GM23338 (cell line): ENCODE data around the gene NSD1. TPM values are rescaled to one million over a fixed set of nuclear protein-coding genes. Genes with fewer than 3 reads are reported as not detected.
A peak's percentile ranks its signal among the peaks of the same experiment; 100 is the strongest.

ENCODE experiments used
- ATAC-seq: fragments of 200-7000 bp; cut with Tn5 transposase; 3 replicates; pipeline ENCODE4 v1.9.1; 2020
- DNase-seq: peaks from one replicate; pipeline ENCODE4 v3.0.0-alpha.2; 2015; ENCODE audit warnings: low spot score
- H2AFZ ChIP-seq: fragments of 200-600 bp; sonication (generic); 2 replicates; pipeline ENCODE4 v1.8.0; 2016; ENCODE audit warnings: antibody characterized with exemption, mild to moderate bottlenecking, moderate library complexity
- H3F3A ChIP-seq: fragments of 200-600 bp; sonication (generic); replicated peaks from 2 replicates; pipeline ENCODE4 v1.8.0; 2017; ENCODE audit warnings: antibody characterized with exemption, mixed run types, low read depth
- H3K27ac ChIP-seq: fragments of 200-600 bp; sonication (generic); 2 replicates; pipeline ENCODE4 v1.6.1; 2016; ENCODE audit warnings: low read depth
- H3K27me3 ChIP-seq: fragments of 200-600 bp; sonication (generic); 2 replicates; pipeline ENCODE4 v1.8.0; 2016; ENCODE audit warnings: mild to moderate bottlenecking, mixed run types, moderate library complexity; ENCODE audit not compliant: insufficient read depth
- H3K36me3 ChIP-seq: fragments of 200-600 bp; sonication (generic); 2 replicates; pipeline ENCODE4 v1.8.0; 2016; ENCODE audit warnings: mild to moderate bottlenecking; ENCODE audit not compliant: insufficient read depth
- H3K4me1 ChIP-seq: fragments of 200-600 bp; sonication (generic); 2 replicates; pipeline ENCODE4 v1.8.0; 2016; ENCODE audit warnings: mild to moderate bottlenecking, moderate library complexity; ENCODE audit not compliant: insufficient read depth
- H3K4me2 ChIP-seq: fragments of 200-600 bp; sonication (generic); 2 replicates; pipeline ENCODE4 v1.7.1; 2017; ENCODE audit warnings: mixed run types
- H3K4me3 ChIP-seq: fragments of 200-600 bp; sonication (generic); 2 replicates; pipeline ENCODE4 v1.6.1; 2016; ENCODE audit warnings: mixed run types
- H3K79me2 ChIP-seq: fragments of 200-600 bp; sonication (generic); replicated peaks from 2 replicates; pipeline ENCODE4 v1.8.0; 2017; ENCODE audit warnings: mild to moderate bottlenecking; ENCODE audit not compliant: insufficient read depth
- H3K9me2 ChIP-seq: fragments of 200-600 bp; sonication (generic); 2 replicates; pipeline ENCODE4 v1.8.0; 2017; ENCODE audit not compliant: insufficient read depth
- H4K20me1 ChIP-seq: fragments of 200-600 bp; sonication (generic); replicated peaks from 2 replicates; pipeline ENCODE4 v1.8.0; 2017; ENCODE audit warnings: mild to moderate bottlenecking; ENCODE audit not compliant: insufficient read depth
- H3K27ac Mint-ChIP-seq: 2 replicates; pipeline ENCODE4 v1.8.0; 2020; ENCODE audit warnings: inconsistent platforms, mild to moderate bottlenecking, moderate library complexity, mixed read lengths
- H3K27me3 Mint-ChIP-seq: 3 replicates; pipeline ENCODE4 v1.8.0; 2022; ENCODE audit warnings: low read depth, mild to moderate bottlenecking, moderate library complexity, mixed read lengths, inconsistent platforms; ENCODE audit not compliant: insufficient read depth, poor library complexity
- H3K36me3 Mint-ChIP-seq: 3 replicates; pipeline ENCODE4 v1.8.0; 2021; ENCODE audit warnings: low read depth, mild to moderate bottlenecking, inconsistent platforms, moderate library complexity, mixed read lengths
- H3K4me1 Mint-ChIP-seq: 3 replicates; pipeline ENCODE4 v1.8.0; 2020; ENCODE audit warnings: mild to moderate bottlenecking, inconsistent platforms, mixed read lengths
- H3K4me3 Mint-ChIP-seq: 3 replicates; pipeline ENCODE4 v1.8.0; 2021; ENCODE audit warnings: moderate library complexity, mild to moderate bottlenecking, inconsistent platforms, mixed read lengths
- H3K9me3 Mint-ChIP-seq: 3 replicates; pipeline ENCODE4 v1.8.0; 2020; ENCODE audit warnings: moderate library complexity, mild to moderate bottlenecking, inconsistent platforms, mixed read lengths
- CREB1 ChIP-seq: fragments of 250-450 bp; sonication (Bioruptor Pico); IDR thresholded peaks from 2 replicates; pipeline ENCODE4 v1.5.0; 2020; ENCODE audit warnings: low read depth, mild to moderate bottlenecking, moderate library complexity
- CTCF ChIP-seq, 2 experiments: fragments of 200-600 bp in 1 of 2; sonication (generic) in 1 of 2; conservative IDR thresholded peaks; 2 replicates each; pipeline versions ENCODE4 v1.5.1 to v1.6.1; 2016 to 2017; ENCODE audit warnings: antibody characterized with exemption in 2 of 2, low read depth in 2 of 2, mild to moderate bottlenecking in 2 of 2, moderate library complexity in 1 of 2
- ETS1 ChIP-seq: IDR thresholded peaks from 2 replicates; pipeline ENCODE4 v1.6.1; 2016; ENCODE audit warnings: antibody characterized with exemption
- EZH2 ChIP-seq: fragments of 200-600 bp; sonication (generic); IDR thresholded peaks from one replicate; pipeline ENCODE4 v1.8.0; 2017; ENCODE audit warnings: antibody characterized with exemption, mild to moderate bottlenecking, low read depth; ENCODE audit not compliant: unreplicated experiment
- EZH2phosphoT487 ChIP-seq: fragments of 200-600 bp; sonication (generic); IDR thresholded peaks from one replicate; pipeline ENCODE4 v1.8.1; 2018; ENCODE audit warnings: antibody characterized with exemption; ENCODE audit not compliant: unreplicated experiment
- JUNB ChIP-seq: IDR thresholded peaks from one replicate; pipeline ENCODE4 v1.6.1; 2016; ENCODE audit warnings: antibody characterized with exemption; ENCODE audit not compliant: unreplicated experiment
- NANOG ChIP-seq: IDR thresholded peaks from 2 replicates; pipeline ENCODE4 v1.6.1; 2016; ENCODE audit warnings: antibody characterized with exemption, borderline replicate concordance
- POLR2AphosphoS5 ChIP-seq: IDR thresholded peaks from 2 replicates; pipeline ENCODE4 v1.6.1; 2016; ENCODE audit warnings: antibody characterized with exemption, low read depth
- REST ChIP-seq: IDR thresholded peaks from one replicate; pipeline ENCODE4 v1.6.1; 2018; ENCODE audit warnings: antibody characterized with exemption; ENCODE audit not compliant: unreplicated experiment
- STAT1 ChIP-seq: IDR thresholded peaks from one replicate; pipeline ENCODE4 v1.6.1; 2016; ENCODE audit warnings: antibody characterized with exemption; ENCODE audit not compliant: unreplicated experiment
- ZNF114 ChIP-seq: fragments of 250-450 bp; sonication (Bioruptor Pico); IDR thresholded peaks from 2 replicates; pipeline ENCODE4 v1.5.0; 2020; ENCODE audit warnings: mild to moderate bottlenecking, moderate library complexity
- ZNF331 ChIP-seq: fragments of 250-450 bp; sonication (Bioruptor Pico); IDR thresholded peaks from 2 replicates; pipeline ENCODE4 v1.5.0; 2020; ENCODE audit warnings: low read depth, mild to moderate bottlenecking, moderate library complexity
- ZNF462 ChIP-seq: fragments of 250-450 bp; sonication (Bioruptor Pico); IDR thresholded peaks from 2 replicates; pipeline ENCODE4 v1.5.0; 2020; ENCODE audit warnings: mild to moderate bottlenecking, moderate library complexity
- polyA plus RNA-seq: library from polyadenylated mRNA; unstranded; fragments of >200 nt; fragmentation: Nextera tagmentation; extraction: Ambion mirVana; gene quantifications from 2 replicates; pipeline ENCODE4 v1.2.1, GENCODE V29; 2016
- total RNA-seq: library from RNA; depleted of rRNA; stranded (reverse); fragments of >200 nt; shearing (Covaris generic); gene quantifications from 2 replicates; pipeline ENCODE4 v1.2.3, GENCODE V29; 2014

NSD1 gene
- total and polyA plus RNA-seq, 2 experiments from 2014 or later = 96.4 to 106 TPM

GRCh38 chr5:177269232-177269895 lies 135.8 kb downstream of the NSD1 start:
- H3K36me3 ChIP-seq = peaks cover 65% of the 10 kb centered on the region
- DNase-seq (no peak), ATAC-seq (no peak)
- H4K20me1 ChIP-seq = peaks cover 31% of the 10 kb centered on the region
- peaks cover 13% of the 10 kb centered on the region; the same call in 1 of the 2 replicates for H3K79me2 ChIP-seq
- peaks cover 12% of the 10 kb centered on the region for H3K27me3 Mint-ChIP-seq
- H3K4me3 ChIP-seq = no peak overlapping the region
- H3K27ac Mint-ChIP-seq = peak overlapping the region; percentile 18
- H3K4me1 Mint-ChIP-seq = no peaks in the 10 kb centered on the region
- no peaks in the 10 kb centered on the region; the same call in 1 of the 2 replicates for H3F3A ChIP-seq
- no peak overlapping the region for H2AFZ ChIP-seq
- H3K36me3 Mint-ChIP-seq = peaks cover 90% of the 10 kb centered on the region
- H3K9me2 ChIP-seq = no peaks in the 10 kb centered on the region
- no peak overlapping the region for H3K4me3 Mint-ChIP-seq
- TF ChIP-seq STAT1 (no peak), REST (no peak), EZH2 (no peak), NANOG (no peak), ZNF462 (CRISPR knock-in tag) (no peak), JUNB (no peak), ZNF114 (CRISPR knock-in tag) (no peak), CTCF (conservative IDR thresholded peaks at IDR 0.05; ENCODE audit: low read depth in 2 of 2) (no peak), ZNF331 (CRISPR knock-in tag) (no peak), EZH2phosphoT487 (no peak), CREB1 (no peak), ETS1 (no peak), POLR2AphosphoS5 (no peak)
- no peaks in the 10 kb centered on the region; the same call in 2 of the 3 replicates for H3K9me3 Mint-ChIP-seq
- H3K4me1 ChIP-seq = no peaks in the 10 kb centered on the region
- H3K27ac ChIP-seq = 0 out of 2 replicates have a peak overlapping the region, but pooled peaks have one; percentile 30
- H3K27me3 ChIP-seq = no peaks in the 10 kb centered on the region
- no peak overlapping the region for H3K4me2 ChIP-seq
